GM21515 (cell line): ENCODE data around the gene TSPAN18.

Experiments
- ATAC-seq: cut with Tn5 transposase; IDR thresholded peaks from one replicate; pipeline ENCODE4 v1.9.1; 2021; ENCODE audit not compliant: unreplicated experiment

The TSPAN18 gene

DNA sequence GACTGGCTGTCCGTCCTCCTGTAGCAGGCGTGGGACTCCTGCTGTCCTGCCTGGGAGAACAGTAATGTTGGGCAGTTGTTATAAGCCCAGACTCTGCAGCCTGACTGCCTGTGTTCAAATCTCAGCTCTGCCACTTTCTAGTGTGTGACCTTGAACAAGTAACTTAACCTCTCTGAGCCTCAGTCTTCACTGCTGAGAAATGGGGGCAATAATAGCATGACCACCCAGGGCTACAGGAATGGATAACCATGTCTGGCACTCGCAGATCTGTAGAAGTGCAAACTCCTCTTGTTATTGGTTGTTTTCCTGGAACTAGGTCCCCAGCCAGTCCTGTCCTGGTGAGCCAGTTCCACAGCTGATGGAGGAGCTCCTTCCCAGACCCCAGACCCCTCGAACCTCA lies 154.2 kb downstream of the TSPAN18 start:
- no peak for ATAC-seq

DNA sequence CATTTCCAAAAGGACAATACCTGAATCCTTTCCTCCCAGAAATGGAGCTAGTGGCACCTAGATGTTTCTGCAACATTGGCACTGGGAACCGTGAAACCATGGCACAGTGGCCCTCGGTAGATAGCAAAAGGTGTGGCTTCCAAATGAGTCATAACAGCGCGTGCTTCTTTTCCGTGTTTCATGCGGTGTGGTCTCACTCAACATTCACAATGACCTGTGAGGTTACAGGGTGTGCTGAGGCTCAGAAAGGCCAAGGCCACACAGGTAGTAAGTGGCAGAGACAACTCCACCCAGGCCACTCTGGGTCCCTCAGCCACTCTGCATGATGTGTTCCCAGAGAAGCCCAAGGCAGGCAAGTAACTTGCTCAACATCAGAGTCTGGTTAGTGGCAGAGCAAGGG lies 156.5 kb downstream of the TSPAN18 start:
- ATAC-seq = no peak

DNA sequence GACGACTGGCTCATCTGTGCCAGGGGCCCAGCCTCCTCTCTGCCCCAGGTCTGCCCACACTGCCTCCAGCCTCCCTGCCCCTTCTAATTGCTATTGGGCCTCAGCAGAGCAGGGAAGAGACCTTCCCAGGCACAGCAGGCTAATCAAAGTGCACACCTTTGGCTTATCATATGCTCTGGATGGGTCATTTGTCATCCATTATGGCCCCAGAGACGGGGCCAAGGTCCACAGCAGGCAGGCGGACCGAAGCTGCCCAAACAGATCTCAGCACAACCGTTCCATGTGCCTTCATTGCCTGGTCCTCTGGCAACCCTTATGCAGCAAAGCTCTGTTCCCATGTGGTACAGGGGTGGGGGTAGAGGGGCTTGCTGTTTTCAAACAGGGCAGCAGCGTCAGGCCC lies 157.3 kb downstream of the TSPAN18 start:
- ATAC-seq = no peak

DNA sequence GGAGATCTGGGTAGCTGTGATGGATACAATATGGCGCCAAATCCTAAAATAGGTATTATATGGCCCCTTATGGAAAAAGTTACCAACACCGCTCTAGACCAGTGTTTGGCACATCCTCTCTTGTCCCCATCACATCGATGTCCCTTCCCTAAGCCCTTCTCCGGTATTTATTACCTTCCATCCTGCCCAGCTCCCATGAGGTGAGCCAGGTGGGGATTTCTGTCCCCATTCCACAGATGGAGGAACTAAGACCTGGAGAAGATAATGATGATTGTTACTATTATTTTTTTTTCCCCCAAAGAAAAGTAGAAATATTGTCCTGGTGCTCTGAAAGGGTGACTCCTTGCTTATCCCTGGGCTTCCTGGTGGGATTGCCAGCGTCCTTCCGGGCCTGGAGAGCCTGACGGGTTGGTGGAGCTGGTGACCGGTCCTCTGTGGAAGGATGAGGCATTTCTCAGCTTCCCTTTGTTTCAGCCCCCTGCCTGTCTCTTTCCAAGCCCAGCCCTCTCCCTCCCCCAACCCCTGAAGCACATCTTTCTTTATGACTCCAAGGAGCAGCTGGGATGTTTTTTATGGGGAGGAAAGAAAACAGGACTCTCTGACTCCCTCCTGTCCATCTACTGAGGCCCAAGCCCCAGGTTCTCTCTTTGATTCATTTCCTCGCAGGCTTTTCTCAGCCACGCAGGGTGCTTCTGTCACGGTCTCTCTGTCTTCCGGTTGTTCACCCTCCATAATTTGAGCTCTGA lies 158.5 kb downstream of the TSPAN18 start:
- ATAC-seq = no peak

DNA sequence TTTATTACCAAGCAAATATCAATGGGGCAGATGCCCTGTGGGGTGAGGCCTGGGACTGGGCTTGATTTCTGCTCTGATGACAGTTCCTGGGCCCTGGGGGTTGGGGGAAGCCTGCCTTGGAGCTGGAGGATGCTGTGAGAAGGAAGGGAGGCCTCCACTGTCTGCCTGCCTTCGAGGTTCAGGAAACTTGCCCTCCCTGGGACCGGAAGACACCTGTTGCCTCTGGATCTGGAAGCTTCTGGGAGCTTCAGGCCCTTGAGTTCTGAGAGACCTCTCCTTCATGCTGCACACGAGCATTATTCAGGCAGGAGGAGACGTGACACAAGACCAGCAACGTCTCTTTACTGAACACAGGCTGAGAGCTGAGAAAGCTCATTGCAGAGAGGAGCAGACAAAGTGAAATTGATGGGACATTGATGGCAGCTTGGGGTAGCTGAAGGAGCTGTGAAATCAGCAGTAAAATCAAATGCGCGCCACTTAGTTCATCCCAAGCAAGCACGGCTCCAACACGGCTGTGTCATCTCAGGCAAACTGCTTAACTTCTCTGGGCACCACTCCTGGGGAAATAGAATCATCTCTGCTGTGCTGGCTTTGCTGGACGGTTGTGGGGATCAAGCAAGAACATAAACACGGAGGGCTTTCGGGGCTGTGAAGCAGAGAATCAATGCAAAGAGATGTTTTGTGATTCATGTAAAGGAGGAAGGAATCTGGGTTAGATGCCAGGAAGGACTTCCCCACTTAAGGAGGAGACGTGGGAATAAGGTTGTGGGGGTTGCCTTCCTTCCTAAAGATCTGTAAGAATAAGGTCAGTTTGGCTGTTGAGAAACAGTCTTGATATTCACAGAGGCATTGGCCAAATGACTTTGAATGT lies 159.4 kb downstream of the TSPAN18 start:
- ATAC-seq = no peak

DNA sequence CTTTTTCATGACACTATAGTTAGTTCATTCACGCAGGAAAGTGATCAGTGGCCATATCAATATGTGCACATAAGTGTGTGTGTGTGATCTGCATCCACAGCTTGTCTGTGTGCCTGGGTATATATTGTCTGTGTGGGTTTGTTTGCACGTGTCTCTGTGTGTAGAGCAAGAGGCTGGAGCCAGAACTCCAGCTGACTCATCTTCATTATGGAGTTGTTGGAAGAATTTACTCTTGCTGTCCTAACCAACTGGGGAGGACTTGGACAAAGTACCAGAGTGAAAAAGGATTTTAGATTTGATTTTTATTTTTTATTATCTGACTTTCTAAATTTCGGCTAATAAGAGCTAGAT lies 160.0 kb downstream of the TSPAN18 start:
- ATAC-seq = no peak

DNA sequence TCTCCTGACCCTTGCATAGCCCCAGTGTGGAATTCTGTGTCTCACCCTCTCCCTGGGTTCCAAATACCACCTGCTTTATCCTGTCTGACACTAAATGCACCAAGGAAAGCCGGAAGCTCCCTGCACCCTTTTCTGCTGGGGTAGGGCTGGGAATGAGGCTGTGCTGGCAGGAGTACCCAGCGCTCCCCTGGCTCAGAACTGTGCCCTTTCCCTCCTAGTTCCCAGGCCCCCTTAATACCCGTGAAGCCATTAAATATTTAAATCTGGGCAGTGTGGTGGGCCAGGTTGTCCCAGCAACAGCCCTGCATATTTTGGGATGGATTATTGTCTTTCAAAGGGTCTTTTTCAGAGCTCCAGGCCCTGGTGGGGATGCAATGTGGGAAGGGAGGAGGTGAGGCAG lies 160.9 kb downstream of the TSPAN18 start:
- ATAC-seq = no peak

DNA sequence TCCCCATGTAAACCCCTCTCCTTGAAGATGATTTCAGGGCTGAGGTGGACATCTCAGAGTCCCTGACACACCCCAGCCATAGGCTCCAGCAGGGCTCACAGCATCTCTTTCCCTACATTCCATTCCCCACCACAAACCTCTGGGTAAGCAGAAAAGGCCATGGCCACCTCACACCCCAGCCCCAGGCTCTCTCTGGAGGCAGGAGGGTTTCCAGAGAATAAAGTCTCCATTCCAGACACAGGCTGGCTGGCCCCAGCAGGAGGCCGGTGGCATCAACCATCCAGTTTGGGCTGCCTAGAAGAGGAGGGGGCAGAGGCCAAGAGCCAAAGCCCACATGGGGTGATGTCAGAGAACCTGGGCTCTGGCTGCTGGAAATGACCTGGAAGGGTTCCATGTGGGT lies 162.5 kb downstream of the TSPAN18 start:
- ATAC-seq = no peak

DNA sequence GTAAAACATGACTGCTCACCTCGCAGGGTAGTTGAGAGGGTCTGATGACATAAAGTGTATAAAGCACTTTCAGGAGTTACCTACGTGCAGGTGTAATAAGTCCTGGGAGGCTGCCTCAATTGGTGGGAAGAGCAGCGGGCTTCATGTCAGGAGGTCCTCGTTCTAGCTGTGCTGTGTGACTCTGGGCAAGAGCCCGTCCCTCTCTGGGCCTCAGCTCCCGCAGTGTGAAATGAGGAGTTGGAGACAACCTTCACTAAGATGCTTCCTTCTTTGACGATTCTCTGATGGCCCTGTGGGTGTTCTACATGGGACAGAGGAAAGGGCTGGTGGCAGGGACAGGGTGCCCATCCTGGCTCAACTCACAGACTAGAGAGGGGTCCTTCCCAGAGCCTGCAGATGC lies 166.1 kb downstream of the TSPAN18 start:
- no peak for ATAC-seq

DNA sequence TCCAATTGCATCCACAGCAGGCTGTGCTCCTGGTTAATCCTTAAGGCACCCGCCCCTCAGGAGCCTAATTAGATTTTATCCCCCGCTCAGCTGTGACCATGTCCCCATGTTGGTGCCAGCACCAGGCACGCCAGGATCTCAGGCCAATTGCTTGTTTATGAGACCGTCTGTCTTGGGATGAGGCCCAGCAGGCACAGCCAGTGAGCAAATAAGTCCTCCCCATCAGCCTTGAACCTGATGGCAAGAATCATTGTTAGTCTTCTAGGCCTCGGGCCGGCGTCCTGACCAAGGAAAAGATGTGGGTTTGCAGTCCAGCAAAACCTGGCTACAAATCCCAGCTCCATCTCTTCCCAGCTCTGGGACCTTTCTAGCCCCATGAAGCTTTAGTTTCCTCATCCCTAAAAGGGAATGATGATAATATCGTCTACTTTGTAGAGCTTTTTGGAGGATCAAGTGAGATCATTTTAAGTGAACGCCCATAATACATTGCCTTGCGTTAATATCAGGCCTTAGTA lies 166.6 kb downstream of the TSPAN18 start:
- no peak for ATAC-seq

DNA sequence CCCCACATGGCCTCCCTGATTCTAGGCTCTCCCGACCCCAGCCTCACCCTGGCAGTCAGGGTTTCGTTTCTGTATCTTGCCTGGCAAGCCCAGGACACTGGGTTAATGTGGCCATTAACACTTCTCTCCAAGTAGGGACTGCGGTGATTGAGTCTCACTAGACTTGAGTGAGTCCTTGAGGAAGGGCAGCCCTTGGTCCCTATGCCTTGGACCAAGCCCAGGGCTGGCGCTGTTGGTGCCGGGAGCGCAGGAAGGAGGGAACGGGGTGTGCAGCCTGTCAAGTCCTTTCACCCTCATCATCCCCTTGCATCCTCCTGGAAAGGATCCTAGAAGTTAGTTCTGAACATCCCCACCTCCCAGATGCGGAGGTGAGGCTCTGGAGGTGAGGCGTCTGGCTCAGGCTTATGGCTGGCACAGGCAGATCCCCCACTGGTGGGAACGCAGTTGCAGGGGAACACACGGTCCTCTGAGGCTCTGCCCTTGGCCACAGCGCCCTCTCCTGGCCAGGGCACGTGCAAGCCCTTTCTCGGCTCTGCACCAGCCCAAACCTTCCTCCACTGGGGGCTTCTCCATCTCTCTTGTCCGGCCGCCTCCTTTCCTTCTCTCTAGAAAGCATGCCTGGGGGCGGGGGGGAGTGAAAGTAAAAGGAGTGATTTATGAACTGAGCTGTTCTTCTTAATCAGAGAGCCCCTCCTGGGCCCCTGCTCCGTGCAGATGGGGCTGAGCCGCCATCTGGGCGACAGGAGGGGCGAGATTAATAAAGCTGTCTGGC lies 167.3 kb downstream of the TSPAN18 start:
- no peak for ATAC-seq

DNA sequence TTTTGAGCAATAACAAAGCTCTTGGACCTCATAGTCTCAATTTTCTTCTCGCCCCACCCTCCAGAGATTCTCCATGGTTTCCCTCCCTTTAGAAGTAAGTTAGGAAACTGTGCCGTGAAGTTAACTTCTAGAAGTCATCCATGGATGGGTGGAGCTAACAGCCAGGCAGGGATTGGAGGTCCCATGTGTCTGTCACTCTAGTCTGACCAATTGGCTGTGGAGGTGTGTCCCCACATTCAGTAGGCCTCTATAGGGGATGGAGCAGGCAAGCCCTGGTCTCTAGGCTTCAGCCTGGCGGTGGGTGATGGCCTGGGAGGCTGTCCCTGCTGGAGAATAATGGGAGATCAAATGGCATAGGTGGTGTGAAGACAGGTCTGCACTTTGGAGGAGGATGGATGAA lies 173.2 kb downstream of the TSPAN18 start:
- peak; percentile 61 for ATAC-seq

DNA sequence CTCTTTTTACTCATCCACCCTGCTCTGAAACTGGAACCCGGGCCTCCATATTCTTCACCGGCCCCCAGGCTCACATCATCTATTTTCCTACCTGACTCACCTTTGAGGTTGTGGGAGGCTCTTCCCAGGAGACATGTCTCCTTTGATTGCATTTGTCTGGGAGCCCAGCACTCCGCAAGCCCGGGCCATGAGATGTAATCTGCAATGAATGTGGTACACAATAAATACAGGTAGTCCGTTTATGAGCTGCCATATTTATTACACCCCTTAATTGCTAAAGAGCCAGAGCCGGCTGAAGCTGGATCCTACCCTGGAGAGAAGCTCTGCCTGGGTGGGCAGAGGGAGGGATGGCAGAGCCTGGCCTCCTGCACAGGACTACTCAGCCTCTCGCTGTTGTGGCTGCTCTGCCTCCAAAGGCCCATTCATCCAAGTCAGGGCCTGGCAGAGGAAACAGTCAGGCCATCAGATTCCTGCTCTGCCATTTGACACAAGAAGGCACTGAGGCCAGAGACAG lies 174.4 kb downstream of the TSPAN18 start:
- no peak for ATAC-seq

DNA sequence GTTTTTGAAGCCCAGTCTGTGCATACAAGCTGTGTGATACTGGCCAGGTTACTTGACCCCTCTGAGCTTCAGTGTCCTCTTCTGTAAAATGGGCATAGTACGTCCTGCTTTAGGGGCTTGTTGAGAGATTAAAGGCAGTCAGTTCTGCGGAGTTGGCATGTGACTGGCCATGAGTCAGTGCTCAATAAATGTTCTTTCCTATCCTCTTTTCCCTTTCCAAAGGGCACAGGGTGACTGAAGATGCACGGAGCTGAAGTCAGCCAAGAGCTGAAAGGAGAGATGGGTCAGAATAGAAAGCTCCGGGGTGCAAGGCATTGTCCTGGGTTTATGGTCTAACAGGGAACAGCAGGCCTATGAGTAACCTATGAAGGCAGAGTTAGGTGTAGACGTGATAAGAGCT lies 175.0 kb downstream of the TSPAN18 start:
- no peak for ATAC-seq

DNA sequence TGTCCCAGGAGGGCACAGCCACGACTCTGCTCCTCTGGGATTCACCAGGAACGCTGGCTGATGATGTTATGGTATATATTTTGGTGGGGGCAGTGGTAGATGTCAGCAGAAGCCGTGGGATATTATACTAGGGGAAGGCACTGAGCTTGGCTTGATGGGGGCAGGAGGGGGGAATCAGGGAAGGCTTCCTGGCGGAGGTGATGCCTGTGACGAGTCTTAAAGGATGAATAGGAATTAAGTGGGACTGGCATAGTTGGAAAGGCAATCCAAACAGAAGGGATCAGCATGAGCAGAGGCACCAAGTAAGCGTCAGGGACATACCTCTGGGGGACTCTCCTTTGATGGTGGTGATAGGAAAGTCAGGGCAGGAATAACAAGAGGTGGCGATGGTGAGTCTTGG lies 176.3 kb downstream of the TSPAN18 start:
- ATAC-seq = no peak

DNA sequence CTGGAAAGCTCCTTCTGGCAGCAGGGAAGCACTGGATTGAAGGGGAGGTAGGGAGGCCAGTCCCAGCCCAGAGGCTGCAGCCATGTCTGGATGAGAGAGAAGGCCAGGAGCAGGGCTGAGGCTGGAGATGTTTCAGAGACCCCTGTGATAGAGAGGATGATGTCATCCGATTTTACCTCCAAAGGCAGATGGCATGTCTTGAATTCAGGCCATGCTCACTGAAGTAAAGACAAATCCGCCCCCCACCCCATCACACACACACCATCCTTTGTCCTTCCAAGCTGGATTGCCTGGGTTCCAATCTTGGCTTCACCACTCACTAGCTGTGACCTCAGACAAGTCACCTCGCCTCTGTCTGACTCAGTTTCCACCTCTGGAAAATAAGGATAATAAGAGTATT lies 176.8 kb downstream of the TSPAN18 start:
- ATAC-seq = no peak

DNA sequence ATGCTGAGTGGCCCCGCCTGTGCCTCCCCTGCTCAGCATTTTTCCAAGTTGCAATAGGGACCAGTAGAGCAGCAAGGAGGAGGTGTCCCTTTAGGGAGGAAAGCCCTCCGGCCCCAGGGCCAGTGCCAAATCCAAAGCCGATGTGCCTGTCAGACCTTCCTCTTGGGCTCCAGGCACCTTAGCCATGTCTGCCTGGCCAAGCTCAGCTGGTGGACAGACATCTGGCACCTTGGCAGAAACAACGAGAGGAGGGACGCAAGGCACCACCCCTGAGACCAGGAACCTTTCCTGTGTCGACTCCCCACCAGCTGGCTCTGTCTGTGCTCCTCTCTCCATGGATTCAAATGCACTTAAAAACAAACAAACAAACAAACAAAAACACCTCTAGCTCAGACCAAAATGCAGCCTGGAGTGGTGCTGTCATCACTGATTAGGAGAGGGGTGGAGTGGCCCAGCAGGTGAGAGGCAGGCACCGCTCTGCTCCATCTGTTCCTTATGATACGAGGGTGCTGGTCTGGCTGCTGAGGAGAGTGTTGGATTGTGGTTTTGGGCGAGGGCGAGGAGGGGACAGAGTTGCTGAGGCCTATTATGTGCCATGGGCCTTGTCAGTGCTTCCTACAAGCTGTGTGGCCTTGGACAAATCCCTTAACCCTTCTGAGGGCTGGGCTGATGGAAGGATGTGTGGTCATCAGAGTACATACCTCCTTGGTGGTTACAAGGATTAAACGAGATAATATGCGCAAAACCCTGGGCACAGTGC lies 177.7 kb downstream of the TSPAN18 start:
- ATAC-seq = no peak

DNA sequence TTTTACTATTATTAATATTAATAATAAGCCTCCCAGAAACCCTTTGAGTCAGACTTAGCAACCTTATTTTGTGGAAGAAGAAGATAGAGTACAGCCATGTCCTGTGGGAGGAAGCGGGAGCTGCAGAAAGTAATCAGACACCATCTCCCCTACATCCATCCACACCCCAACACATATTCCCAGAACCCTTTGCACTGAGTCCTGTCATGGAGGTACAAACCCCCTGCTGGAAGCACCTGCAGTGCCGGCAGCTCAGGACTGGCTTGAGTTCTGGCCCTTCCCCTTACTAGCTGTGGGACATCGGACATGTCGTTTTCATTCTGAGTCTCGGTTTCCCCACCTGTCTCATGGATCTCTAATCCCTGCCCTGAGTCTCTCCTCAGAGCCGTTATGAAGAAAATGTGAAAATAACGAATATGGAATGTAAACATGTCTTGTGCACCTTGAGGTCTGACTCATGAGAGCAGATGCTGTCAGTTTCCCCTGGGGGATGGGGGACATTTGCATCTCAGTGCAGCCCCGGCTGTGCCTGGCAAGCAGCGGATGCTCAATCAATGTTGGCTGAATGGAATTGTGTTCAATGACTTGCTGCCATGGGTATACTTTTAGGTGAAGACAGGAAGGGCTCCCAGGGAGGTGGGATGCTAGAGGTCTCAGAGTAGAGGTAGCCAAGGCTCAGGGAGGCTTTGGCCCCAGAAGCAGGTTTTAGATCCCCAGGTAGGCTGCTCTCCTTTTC lies 178.5 kb downstream of the TSPAN18 start:
- ATAC-seq = no peak

DNA sequence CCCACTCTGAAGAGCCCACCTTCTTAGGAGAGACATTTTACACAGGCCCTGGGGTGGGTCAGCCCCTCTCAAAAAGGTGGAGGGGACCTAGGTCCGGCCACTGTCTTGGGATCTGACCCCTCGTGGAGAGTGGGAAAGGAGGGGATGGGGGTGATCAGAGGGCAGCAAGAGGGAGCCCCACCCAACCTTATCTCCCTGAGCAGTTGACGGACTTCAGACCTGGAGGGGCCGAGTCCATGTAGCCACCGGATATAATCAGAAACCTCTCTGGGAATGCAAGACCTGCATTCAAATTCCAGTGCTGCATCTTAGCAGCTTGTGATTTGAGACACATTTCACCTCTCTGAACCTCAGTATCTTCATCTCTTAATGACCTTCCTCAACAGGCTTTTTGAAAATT lies 179.9 kb downstream of the TSPAN18 start:
- ATAC-seq = no peak

DNA sequence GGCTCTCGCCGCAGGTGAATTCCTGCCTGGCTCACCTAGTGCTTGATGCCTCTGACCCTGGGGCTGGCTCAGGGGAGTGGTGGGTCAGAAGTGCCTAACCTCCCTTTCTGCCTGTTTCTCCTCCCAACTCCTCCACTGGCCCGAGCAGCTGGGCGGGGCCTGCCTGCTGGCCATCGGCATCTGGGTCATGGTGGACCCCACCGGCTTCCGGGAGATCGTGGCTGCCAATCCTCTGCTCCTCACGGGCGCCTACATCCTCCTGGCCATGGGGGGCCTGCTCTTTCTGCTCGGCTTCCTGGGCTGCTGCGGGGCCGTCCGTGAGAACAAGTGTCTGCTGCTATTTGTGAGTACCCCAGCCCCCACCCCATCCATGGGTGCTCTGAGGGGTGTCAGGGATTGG lies 182.8 kb downstream of the TSPAN18 start:
- ATAC-seq = no peak
